ENCODE data around the gene GATA6. TPM values are rescaled to one million over a fixed set of nuclear protein-coding genes. Genes with fewer than 3 reads are reported as not detected.

The GATA6 gene
- total RNA-seq, result under 1 TPM; 0.53 to 0.92 (median 0.81) TPM
- polyA plus RNA-seq, result under 1 TPM; 0.27 to 0.36 (median 0.35) TPM
- long read RNA-seq, donor 1, partial matches to known transcripts, result 0 of 1 reads
- long read RNA-seq, donor 1, other reads (novel, unspliced or antisense), result 0 of 1 reads
- long read RNA-seq, donor 2, partial matches to known transcripts, result 0 of 4 reads
- long read RNA-seq, donor 2, other reads (novel, unspliced or antisense), result 0 of 4 reads

DNA sequence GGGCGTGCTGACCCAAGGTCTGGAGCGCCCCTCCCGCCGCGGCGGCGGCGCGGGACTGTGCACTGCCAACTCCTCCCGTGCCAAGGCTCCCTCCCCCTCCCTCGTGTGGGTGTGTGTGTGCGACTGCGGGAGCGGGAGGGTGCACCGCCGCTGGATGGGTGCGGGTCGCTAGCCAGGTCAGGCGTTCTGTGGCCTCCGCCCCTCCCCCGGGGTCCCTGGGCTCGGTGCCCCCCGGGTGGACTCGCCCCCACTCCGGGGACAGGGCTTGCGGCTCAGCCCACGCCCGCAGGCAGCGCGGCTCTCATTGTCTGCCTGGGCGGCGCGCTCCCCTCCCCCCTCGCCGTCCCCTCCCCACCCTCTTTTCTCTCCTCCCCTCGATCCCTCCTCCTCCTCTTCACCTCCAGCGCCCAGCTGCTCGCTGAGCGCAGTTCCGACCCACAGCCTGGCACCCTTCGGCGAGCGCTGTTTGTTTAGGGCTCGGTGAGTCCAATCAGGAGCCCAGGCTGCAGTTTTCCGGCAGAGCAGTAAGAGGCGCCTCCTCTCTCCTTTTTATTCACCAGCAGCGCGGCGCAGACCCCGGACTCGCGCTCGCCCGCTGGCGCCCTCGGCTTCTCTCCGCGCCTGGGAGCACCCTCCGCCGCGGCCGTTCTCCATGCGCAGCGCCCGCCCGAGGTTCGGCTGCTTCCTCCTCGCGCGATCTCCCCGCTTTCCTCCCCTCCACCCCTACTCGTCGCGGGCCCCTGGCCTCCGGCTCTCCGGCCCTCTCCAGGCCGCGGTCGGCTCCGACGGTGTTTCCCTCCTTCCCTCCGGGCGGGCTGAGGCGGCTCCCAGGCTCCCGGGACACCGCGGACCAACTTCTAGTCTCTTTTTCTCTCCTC, at the start of gene GATA6:
Gene GATA6, plus strand, starts transcription at position 579 of the 878 bp plus-strand sequence. CDS start 1,556 bp downstream, outside the sequence.
- no peaks in the 10 kb centered on the region for H3K36me3 ChIP-seq (ENCODE audit: insufficient read depth in 1 of 2, low read depth in 1 of 2)
- 0 to 1% (median 1%) methylated on average over 48 to 87 of the region's 87 CpGs for WGBS, 3 donors
- H3K4me1 ChIP-seq, result peaks cover 10% of the 10 kb centered on the region
- DNase-seq (peak; percentile 70 to 75), ATAC-seq (peak; percentile 56 to 69 (median 64))
- H3K9me3 ChIP-seq, result no peaks in the 10 kb centered on the region
- TF ChIP-seq, protein P1, sequence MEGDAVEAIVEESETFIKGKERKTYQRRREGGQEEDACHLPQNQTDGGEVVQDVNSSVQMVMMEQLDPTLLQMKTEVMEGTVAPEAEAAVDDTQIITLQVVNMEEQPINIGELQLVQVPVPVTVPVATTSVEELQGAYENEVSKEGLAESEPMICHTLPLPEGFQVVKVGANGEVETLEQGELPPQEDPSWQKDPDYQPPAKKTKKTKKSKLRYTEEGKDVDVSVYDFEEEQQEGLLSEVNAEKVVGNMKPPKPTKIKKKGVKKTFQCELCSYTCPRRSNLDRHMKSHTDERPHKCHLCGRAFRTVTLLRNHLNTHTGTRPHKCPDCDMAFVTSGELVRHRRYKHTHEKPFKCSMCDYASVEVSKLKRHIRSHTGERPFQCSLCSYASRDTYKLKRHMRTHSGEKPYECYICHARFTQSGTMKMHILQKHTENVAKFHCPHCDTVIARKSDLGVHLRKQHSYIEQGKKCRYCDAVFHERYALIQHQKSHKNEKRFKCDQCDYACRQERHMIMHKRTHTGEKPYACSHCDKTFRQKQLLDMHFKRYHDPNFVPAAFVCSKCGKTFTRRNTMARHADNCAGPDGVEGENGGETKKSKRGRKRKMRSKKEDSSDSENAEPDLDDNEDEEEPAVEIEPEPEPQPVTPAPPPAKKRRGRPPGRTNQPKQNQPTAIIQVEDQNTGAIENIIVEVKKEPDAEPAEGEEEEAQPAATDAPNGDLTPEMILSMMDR (IDR thresholded peaks at IDR 0.05), result peak; percentile 31
- peak within 1 kb of the TSS; percentile 85 for H3K4me3 ChIP-seq
- peaks cover 4 to 95% (median 71%) of the 10 kb centered on the region in 3 donors for H3K27me3 ChIP-seq (ENCODE audit: insufficient read depth in 3 of 3, low read length in 2 of 3)
- H3K27ac ChIP-seq, result peak within 1 kb of the TSS; percentile 61
- intact Hi-C loops (cut with DNase I), result loop anchor here in 1 of 2 donors (2.0 kb wide), 1 partner anchor 394 kb away; no protein-coding TSS in a partner anchor

- ATAC-seq (no peak), DNase-seq (no peak)
- no peaks in the 10 kb centered on the region for H3K4me1 ChIP-seq
- peaks cover 0 to 3% (median 0%) of the 10 kb centered on the region in 3 donors for H3K27me3 ChIP-seq (ENCODE audit: insufficient read depth in 3 of 3, low read length in 2 of 3)
- WGBS, 3 donors, result 83 to 94% (median 94%) methylated on average over 1 of the region's 1 CpG
- intact Hi-C loops (cut with DNase I), result no loop called here
- no peak overlapping the region for H3K4me3 ChIP-seq
- H3K9me3 ChIP-seq, result peaks cover 2% of the 10 kb centered on the region
- TF ChIP-seq, protein P1 (IDR thresholded peaks at IDR 0.05), result no peak
- no peak overlapping the region for H3K27ac ChIP-seq
- no peaks in the 10 kb centered on the region for H3K36me3 ChIP-seq (ENCODE audit: insufficient read depth in 1 of 2, low read depth in 1 of 2)
Measured at GRCh38 chr18:22124970-22125369, 44.4 kb upstream of the GATA6 start.

DNA sequence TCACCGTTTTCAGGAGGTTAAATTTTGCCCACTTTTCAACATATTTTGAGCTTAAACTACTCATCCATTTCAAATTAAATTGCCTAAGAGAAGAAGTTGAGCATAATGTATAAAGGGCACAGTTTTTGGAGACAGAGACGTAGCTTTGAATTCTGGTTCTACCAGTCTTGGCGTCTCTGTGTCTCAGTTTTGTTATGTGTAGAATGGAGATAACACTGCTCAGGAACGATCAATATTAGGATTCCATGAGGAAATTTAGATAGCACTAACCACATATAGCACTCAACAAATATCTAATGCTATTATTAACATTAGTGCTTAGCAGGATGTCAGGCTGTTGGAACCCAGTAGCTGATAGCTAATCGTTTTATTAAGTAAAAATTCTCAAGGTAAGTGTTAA, 40.4 kb upstream of the GATA6 start:
- H3K27me3 ChIP-seq (ENCODE audit: insufficient read depth in 3 of 3, low read length in 2 of 3), result peaks cover 0 to 3% (median 0%) of the 10 kb centered on the region in 3 donors
- no peaks in the 10 kb centered on the region for H3K9me3 ChIP-seq
- ATAC-seq, result no peak
- 79 to 89% (median 84%) methylated on average over 5 of the region's 5 CpGs for WGBS, 3 donors
- no peak overlapping the region for H3K27ac ChIP-seq
- intact Hi-C loops (cut with DNase I), result no loop called here
- no peaks in the 10 kb centered on the region for H3K36me3 ChIP-seq (ENCODE audit: insufficient read depth in 1 of 2, low read depth in 1 of 2)
- TF ChIP-seq, protein P1 (IDR thresholded peaks at IDR 0.05), result no peak
- no peaks in the 10 kb centered on the region for H3K4me1 ChIP-seq
- DNase-seq, result no peak
- H3K4me3 ChIP-seq, result no peak overlapping the region

DNA sequence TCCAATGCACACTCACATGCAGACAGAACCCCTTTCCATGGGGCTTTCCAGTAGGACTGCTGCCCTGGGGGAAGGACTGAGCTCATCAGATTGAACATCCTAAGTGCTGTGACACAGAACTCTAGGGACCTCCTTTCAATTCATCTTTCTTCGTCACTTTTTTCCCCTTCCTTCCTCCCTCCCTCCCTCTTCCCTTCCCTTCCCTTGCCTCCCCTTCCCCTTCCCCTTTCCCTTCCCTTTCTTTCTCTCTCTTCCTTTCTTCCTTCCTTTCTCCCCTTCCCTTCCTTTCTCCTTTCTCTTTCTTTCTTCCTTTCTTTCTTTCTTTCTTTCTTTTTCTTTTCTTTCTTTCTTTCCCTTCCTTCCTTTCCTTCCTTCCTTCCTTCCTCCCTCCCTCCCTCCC, 39.6 kb upstream of the GATA6 start:
- Histone ChIP-seq H3K27me3 (ENCODE audit: insufficient read depth in 3 of 3, low read length in 2 of 3) (peaks cover 0 to 3% (median 0%) of the 10 kb centered on the region in 3 donors), H3K4me1 (no peaks in the 10 kb centered on the region), H3K36me3 (ENCODE audit: insufficient read depth in 1 of 2, low read depth in 1 of 2) (no peaks in the 10 kb centered on the region), H3K9me3 (no peaks in the 10 kb centered on the region), H3K4me3 (no peak overlapping the region), H3K27ac (no peak overlapping the region)
- intact Hi-C loops (cut with DNase I), result no loop called here
- TF ChIP-seq, protein P1 (IDR thresholded peaks at IDR 0.05), result no peak
- DNase-seq, result no peak
- ATAC-seq, result no peak
- 25 to 48% (median 39%) methylated on average over 1 of the region's 1 CpG for WGBS, 3 donors
